Mesendoderm (in vitro differentiated cells): ENCODE results near the gene THSD7A.

ENCODE experiments used
- DNase-seq: peaks from one replicate; pipeline ENCODE4 v3.0.0; 2013
- H2AK5ac ChIP-seq: 2 replicates; pipeline ENCODE4 v1.6.1; 2013; ENCODE audit warnings: low read length, inconsistent platforms
- H2BK120ac ChIP-seq: 2 replicates; pipeline ENCODE4 v1.6.1; 2013; ENCODE audit warnings: low read depth, mild to moderate bottlenecking, low read length, moderate library complexity, mixed read lengths
- H2BK15ac ChIP-seq: replicated peaks from 2 replicates; pipeline ENCODE4 v1.6.1; 2013; ENCODE audit warnings: low read depth, mild to moderate bottlenecking, moderate library complexity
- H2BK5ac ChIP-seq: 2 replicates; pipeline ENCODE4 v1.6.1; 2013; ENCODE audit warnings: low read length, inconsistent platforms
- H3K18ac ChIP-seq: 2 replicates; pipeline ENCODE4 v1.6.1; 2013; ENCODE audit warnings: mild to moderate bottlenecking, low read length, mixed read lengths
- H3K23ac ChIP-seq: one replicate; pipeline ENCODE4 v1.6.1; 2013; ENCODE audit warnings: low read length
- H3K27ac ChIP-seq: 2 replicates; pipeline ENCODE4 v1.5.1; 2013; ENCODE audit warnings: low read depth, mild to moderate bottlenecking, inconsistent platforms, low read length, moderate library complexity
- H3K27me3 ChIP-seq: 2 replicates; pipeline ENCODE4 v1.6.1; 2013; ENCODE audit warnings: low read length, control low read depth, mild to moderate bottlenecking, inconsistent platforms; ENCODE audit not compliant: insufficient read depth, poor library complexity
- H3K36me3 ChIP-seq: 2 replicates; pipeline ENCODE4 v1.6.1; 2013; ENCODE audit warnings: low read length, inconsistent platforms; ENCODE audit not compliant: control insufficient read depth, insufficient read depth
- H3K4ac ChIP-seq: one replicate; pipeline ENCODE4 v1.6.1; 2013; ENCODE audit warnings: low read depth, mild to moderate bottlenecking, low read length, moderate library complexity
- H3K4me1 ChIP-seq: 2 replicates; pipeline ENCODE4 v1.6.1; 2013; ENCODE audit warnings: low read depth, low read length, inconsistent platforms; ENCODE audit not compliant: control insufficient read depth
- H3K4me2 ChIP-seq: 2 replicates; pipeline ENCODE4 v1.6.1; 2013; ENCODE audit warnings: low read length
- H3K4me3 ChIP-seq: 2 replicates; pipeline ENCODE4 v1.5.1; 2013; ENCODE audit warnings: mild to moderate bottlenecking, low read length
- H3K56ac ChIP-seq: one replicate; pipeline ENCODE4 v1.6.1; 2013; ENCODE audit warnings: low read length
- H3K79me1 ChIP-seq: 2 replicates; pipeline ENCODE4 v1.6.1; 2013; ENCODE audit warnings: low read length, inconsistent platforms
- H3K79me2 ChIP-seq: 2 replicates; pipeline ENCODE4 v1.6.1; 2013; ENCODE audit warnings: mild to moderate bottlenecking, low read length; ENCODE audit not compliant: control insufficient read depth, insufficient read depth
- H3K9ac ChIP-seq: 2 replicates; pipeline ENCODE4 v1.6.1; 2013; ENCODE audit warnings: low read length, inconsistent platforms
- H4K5ac ChIP-seq: one replicate; pipeline ENCODE4 v1.6.1; 2013; ENCODE audit warnings: low read length
- H4K8ac ChIP-seq: one replicate; pipeline ENCODE4 v1.6.1; 2013; ENCODE audit warnings: low read depth, mild to moderate bottlenecking, control low read depth, low read length, moderate library complexity
- WGBS: extraction: QIAGEN DNeasy Blood & Tissue Kit; methylation state at CpG from one replicate; pipeline ENCODE4 v1.1.7; 2013; ENCODE audit warnings: low lambda C conversion rate, missing lambda C conversion rate; ENCODE audit not compliant: insufficient coverage; ENCODE audit errors: extremely low coverage; 5-methylcytosine and 5-hydroxymethylcytosine counted together

THSD7A gene

DNA sequence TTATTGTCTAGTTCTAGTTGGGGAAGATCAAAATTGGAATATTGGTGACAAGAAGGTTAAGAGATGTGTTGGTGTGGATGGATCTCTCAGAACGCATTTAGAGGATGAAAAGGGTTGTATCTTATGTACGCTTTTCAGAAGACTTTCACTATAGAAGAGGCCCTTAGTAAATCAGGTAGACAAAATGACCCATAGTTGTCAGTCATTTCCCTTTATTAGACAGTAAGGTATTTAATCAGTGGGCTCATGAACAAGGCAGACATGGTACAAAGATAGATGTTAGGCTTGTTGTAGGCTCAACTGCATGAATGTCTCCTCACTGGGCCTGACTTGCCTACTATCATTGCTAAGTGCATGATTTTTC is 499.2 kb downstream of the THSD7A start:
- no peak for DNase-seq
- H3K4me2 ChIP-seq: no peak overlapping the region
- H3K23ac ChIP-seq: no peak overlapping the region
- no peak overlapping the region for H4K8ac ChIP-seq
- WGBS: no CpG with 5 or more reads among the region's 2 CpGs
- no peak overlapping the region for H2AK5ac ChIP-seq
- no peak overlapping the region for H2BK15ac ChIP-seq
- H3K27ac ChIP-seq: no peak overlapping the region
- no peak overlapping the region for H4K5ac ChIP-seq
- no peaks in the 10 kb centered on the region for H3K36me3 ChIP-seq
- H3K4ac ChIP-seq: no peak overlapping the region
- no peak overlapping the region for H3K56ac ChIP-seq
- no peaks in the 10 kb centered on the region for H3K27me3 ChIP-seq
- H2BK120ac ChIP-seq: no peak overlapping the region
- H3K18ac ChIP-seq: no peak overlapping the region
- peaks cover 2% of the 10 kb centered on the region for H3K4me1 ChIP-seq
- no peaks in the 10 kb centered on the region for H3K79me2 ChIP-seq
- no peaks in the 10 kb centered on the region for H3K79me1 ChIP-seq
- no peak overlapping the region for H2BK5ac ChIP-seq
- H3K4me3 ChIP-seq: no peak overlapping the region
- no peak overlapping the region for H3K9ac ChIP-seq

GRCh38 chr7:11332186-11332864 is 499.7 kb downstream of the THSD7A start:
- no peak for DNase-seq
- Histone ChIP-seq H3K36me3 (no peaks in the 10 kb centered on the region), H2BK120ac (no peak overlapping the region), H3K27ac (no peak overlapping the region), H3K4me2 (no peak overlapping the region), H3K18ac (no peak overlapping the region), H3K4me1 (peaks cover 2% of the 10 kb centered on the region), H4K5ac (no peak overlapping the region), H2BK15ac (no peak overlapping the region), H3K79me2 (no peaks in the 10 kb centered on the region), H4K8ac (no peak overlapping the region), H3K79me1 (no peaks in the 10 kb centered on the region), H2BK5ac (no peak overlapping the region), H3K9ac (no peak overlapping the region), H2AK5ac (no peak overlapping the region), H3K56ac (no peak overlapping the region), H3K4me3 (no peak overlapping the region), H3K27me3 (no peaks in the 10 kb centered on the region), H3K23ac (no peak overlapping the region), H3K4ac (no peak overlapping the region)
- no CpG with 5 or more reads among the region's 4 CpGs for WGBS

GRCh38 chr7:11331128-11332102 is 500.6 kb downstream of the THSD7A start:
- no peak overlapping the region for H2AK5ac ChIP-seq
- H3K27ac ChIP-seq: no peak overlapping the region
- H3K27me3 ChIP-seq: no peaks in the 10 kb centered on the region
- H3K79me1 ChIP-seq: no peaks in the 10 kb centered on the region
- no peak overlapping the region for H3K23ac ChIP-seq
- no CpG with 5 or more reads among the region's 8 CpGs for WGBS
- no peak overlapping the region for H4K5ac ChIP-seq
- no peak overlapping the region for H3K4me2 ChIP-seq
- H3K9ac ChIP-seq: no peak overlapping the region
- H2BK5ac ChIP-seq: no peak overlapping the region
- H3K18ac ChIP-seq: no peak overlapping the region
- H3K4me1 ChIP-seq: peaks cover 2% of the 10 kb centered on the region
- no peak for DNase-seq
- no peak overlapping the region for H2BK120ac ChIP-seq
- no peak overlapping the region for H3K4ac ChIP-seq
- H3K4me3 ChIP-seq: no peak overlapping the region
- H2BK15ac ChIP-seq: no peak overlapping the region
- H4K8ac ChIP-seq: no peak overlapping the region
- H3K36me3 ChIP-seq: no peaks in the 10 kb centered on the region
- H3K79me2 ChIP-seq: no peaks in the 10 kb centered on the region
- no peak overlapping the region for H3K56ac ChIP-seq

- no peak overlapping the region for H2AK5ac ChIP-seq
- no peak overlapping the region for H3K27ac ChIP-seq
- H3K18ac ChIP-seq: no peak overlapping the region
- H3K4ac ChIP-seq: no peak overlapping the region
- H3K36me3 ChIP-seq: no peaks in the 10 kb centered on the region
- no peak overlapping the region for H2BK15ac ChIP-seq
- WGBS: no CpG with 5 or more reads among the region's 3 CpGs
- no peak overlapping the region for H3K9ac ChIP-seq
- no peak for DNase-seq
- no peak overlapping the region for H2BK120ac ChIP-seq
- H3K56ac ChIP-seq: no peak overlapping the region
- no peaks in the 10 kb centered on the region for H3K27me3 ChIP-seq
- no peak overlapping the region for H3K23ac ChIP-seq
- no peak overlapping the region for H3K4me2 ChIP-seq
- H4K5ac ChIP-seq: no peak overlapping the region
- H3K4me3 ChIP-seq: no peak overlapping the region
- H3K79me2 ChIP-seq: no peaks in the 10 kb centered on the region
- H2BK5ac ChIP-seq: no peak overlapping the region
- H3K4me1 ChIP-seq: peaks cover 2% of the 10 kb centered on the region
- no peaks in the 10 kb centered on the region for H3K79me1 ChIP-seq
- H4K8ac ChIP-seq: no peak overlapping the region
Observed at GRCh38 chr7:11330717-11331116, 501.3 kb downstream of the THSD7A start.

GRCh38 chr7:11330208-11330607 is 501.8 kb downstream of the THSD7A start:
- Histone ChIP-seq H2BK120ac (no peak overlapping the region), H3K4me1 (peaks cover 2% of the 10 kb centered on the region), H3K27ac (no peak overlapping the region), H3K4ac (no peak overlapping the region), H3K27me3 (no peaks in the 10 kb centered on the region), H3K18ac (no peak overlapping the region), H2BK5ac (no peak overlapping the region), H3K56ac (no peak overlapping the region), H3K23ac (no peak overlapping the region), H4K5ac (no peak overlapping the region), H2AK5ac (no peak overlapping the region), H3K79me2 (no peaks in the 10 kb centered on the region), H3K9ac (no peak overlapping the region), H2BK15ac (no peak overlapping the region), H4K8ac (no peak overlapping the region), H3K36me3 (no peaks in the 10 kb centered on the region), H3K4me2 (no peak overlapping the region), H3K79me1 (no peaks in the 10 kb centered on the region), H3K4me3 (no peak overlapping the region)
- WGBS: no CpG with 5 or more reads among the region's 3 CpGs
- DNase-seq: no peak
